H9 (cell line): ENCODE data around the gene NKAIN2. TPM values are rescaled to one million over a fixed set of nuclear protein-coding genes. Genes with fewer than 3 reads are reported as not detected.

ENCODE experiments used
- DNase-seq: peaks from one replicate; pipeline ENCODE4 v3.0.0-alpha.2; 2017
- H2AFZ ChIP-seq: one replicate; pipeline ENCODE4 v1.6.1; 2013; ENCODE audit warnings: mild to moderate bottlenecking, low read length, control low read depth, moderate library complexity
- H2AK5ac ChIP-seq: 2 replicates; pipeline ENCODE4 v1.6.1; 2013; ENCODE audit warnings: low read length, control low read depth, mixed read lengths; ENCODE audit not compliant: insufficient read length
- H2BK120ac ChIP-seq: one replicate; pipeline ENCODE4 v1.6.1; 2013; ENCODE audit warnings: low read depth, mild to moderate bottlenecking, low read length, control low read depth, inconsistent platforms; ENCODE audit not compliant: poor library complexity, severe bottlenecking
- H2BK12ac ChIP-seq: 2 replicates; pipeline ENCODE4 v1.6.1; 2013; ENCODE audit warnings: low read length, control low read depth, mixed read lengths, low read depth; ENCODE audit not compliant: insufficient read length
- H2BK15ac ChIP-seq: 2 replicates; pipeline ENCODE4 v1.6.1; 2013; ENCODE audit warnings: low read depth, low read length, control low read depth
- H2BK20ac ChIP-seq: one replicate; pipeline ENCODE4 v1.6.1; 2013; ENCODE audit warnings: low read depth, mild to moderate bottlenecking, low read length, control low read depth, inconsistent platforms; ENCODE audit not compliant: poor library complexity, severe bottlenecking
- H2BK5ac ChIP-seq: 2 replicates; pipeline ENCODE4 v1.6.1; 2013; ENCODE audit warnings: low read length, control low read depth, mixed read lengths; ENCODE audit not compliant: insufficient read length
- H3K14ac ChIP-seq: 2 replicates; pipeline ENCODE4 v1.6.1; 2013; ENCODE audit warnings: low read length, control low read depth; ENCODE audit not compliant: insufficient read depth
- H3K18ac ChIP-seq: 2 replicates; pipeline ENCODE4 v1.6.1; 2013; ENCODE audit warnings: low read depth, mild to moderate bottlenecking, mixed read lengths, low read length, control low read depth; ENCODE audit not compliant: insufficient read length
- H3K23ac ChIP-seq: 2 replicates; pipeline ENCODE4 v1.6.1; 2013; ENCODE audit warnings: low read length, control low read depth, mixed read lengths, low read depth; ENCODE audit not compliant: insufficient read length
- H3K23me2 ChIP-seq: 2 replicates; pipeline ENCODE4 v1.6.1; 2013; ENCODE audit warnings: low read depth, mild to moderate bottlenecking, mixed read lengths, low read length, control low read depth; ENCODE audit not compliant: insufficient read length, poor library complexity, severe bottlenecking
- H3K27ac ChIP-seq: 2 replicates; pipeline ENCODE4 v1.5.1; 2013; ENCODE audit warnings: low read length, control low read depth, mixed read lengths, low read depth; ENCODE audit not compliant: insufficient read length
- H3K27me3 ChIP-seq: 2 replicates; pipeline ENCODE4 v1.6.1; 2013; ENCODE audit warnings: low read length, control low read depth, inconsistent platforms; ENCODE audit not compliant: insufficient read depth
- H3K4ac ChIP-seq: 2 replicates; pipeline ENCODE4 v1.6.1; 2013; ENCODE audit warnings: low read depth, mild to moderate bottlenecking, control low read depth, inconsistent platforms, low read length, moderate library complexity
- H3K4me1 ChIP-seq: 2 replicates; pipeline ENCODE4 v1.6.1; 2013; ENCODE audit warnings: low read length, control low read depth, inconsistent platforms; ENCODE audit not compliant: insufficient read depth
- H3K4me2 ChIP-seq: 2 replicates; pipeline ENCODE4 v1.6.1; 2013; ENCODE audit warnings: low read length, control low read depth, mixed read lengths; ENCODE audit not compliant: insufficient read length, insufficient read depth
- H3K56ac ChIP-seq: 2 replicates; pipeline ENCODE4 v1.6.1; 2013; ENCODE audit warnings: low read depth, mild to moderate bottlenecking, mixed read lengths, low read length, control low read depth; ENCODE audit not compliant: insufficient read length
- H3K79me1 ChIP-seq: 2 replicates; pipeline ENCODE4 v1.6.1; 2013; ENCODE audit warnings: low read depth, mild to moderate bottlenecking, moderate library complexity, low read length, control low read depth, inconsistent platforms; ENCODE audit not compliant: insufficient read depth, poor library complexity, severe bottlenecking
- H3K79me2 ChIP-seq: 2 replicates; pipeline ENCODE4 v1.6.1; 2013; ENCODE audit warnings: low read length, control low read depth, inconsistent platforms; ENCODE audit not compliant: insufficient read depth
- H3K9ac ChIP-seq: 2 replicates; pipeline ENCODE4 v1.6.1; 2013; ENCODE audit warnings: low read length, control low read depth, mixed read lengths; ENCODE audit not compliant: insufficient read length; ENCODE audit errors: extremely low read depth
- H3K9me3 ChIP-seq: one replicate; pipeline ENCODE4 v1.6.1; 2013; ENCODE audit warnings: low read depth, low read length, inconsistent platforms; ENCODE audit not compliant: control insufficient read depth
- H3T11ph ChIP-seq: one replicate; pipeline ENCODE4 v1.6.1; 2013; ENCODE audit warnings: mild to moderate bottlenecking, low read length, control low read depth, inconsistent platforms
- H4K20me1 ChIP-seq: one replicate; pipeline ENCODE4 v1.6.1; 2013; ENCODE audit not compliant: control insufficient read depth, insufficient read length, insufficient read depth
- H4K5ac ChIP-seq: 2 replicates; pipeline ENCODE4 v1.6.1; 2013; ENCODE audit warnings: low read depth, mild to moderate bottlenecking, mixed read lengths, low read length, control low read depth; ENCODE audit not compliant: insufficient read length
- H4K8ac ChIP-seq: replicated peaks from 2 replicates; pipeline ENCODE4 v1.6.1; 2013; ENCODE audit warnings: low read length, control low read depth, mixed read lengths, low read depth; ENCODE audit not compliant: insufficient read length
- H4K91ac ChIP-seq: 2 replicates; pipeline ENCODE4 v1.6.1; 2013; ENCODE audit warnings: low read depth, mild to moderate bottlenecking, moderate library complexity, mixed read lengths, low read length, control low read depth; ENCODE audit not compliant: insufficient read length
- H3K27ac Mint-ChIP-seq, 3 experiments: 2 replicates in 2 of 3; 3 replicates in 1 of 3; pipeline ENCODE4 v1.8.0; 2020 to 2021; ENCODE audit warnings: mixed read lengths in 3 of 3, mild to moderate bottlenecking in 1 of 3, moderate library complexity in 1 of 3
- H3K27me3 Mint-ChIP-seq: 2 replicates; pipeline ENCODE4 v1.8.0; 2021; ENCODE audit warnings: low read depth, mild to moderate bottlenecking, moderate library complexity, mixed read lengths
- H3K36me3 Mint-ChIP-seq, 3 experiments: 2 replicates in 2 of 3; 3 replicates in 1 of 3; pipeline ENCODE4 v1.8.0; 2020 to 2021; ENCODE audit warnings: low read depth in 3 of 3, mixed read lengths in 3 of 3; ENCODE audit not compliant: insufficient read depth in 1 of 3
- H3K4me1 Mint-ChIP-seq, 2 experiments: 2 replicates each; pipeline ENCODE4 v1.8.0; 2020; ENCODE audit warnings: mixed read lengths in 2 of 2
- H3K4me3 Mint-ChIP-seq, 2 experiments: 2 replicates in 1 of 2; 3 replicates in 1 of 2; pipeline ENCODE4 v1.8.0; 2020 to 2021; ENCODE audit warnings: mild to moderate bottlenecking in 2 of 2, mixed read lengths in 2 of 2, moderate library complexity in 1 of 2
- H3K9me3 Mint-ChIP-seq, 2 experiments: 2 replicates in 1 of 2; 3 replicates in 1 of 2; pipeline ENCODE4 v1.8.0; 2020; ENCODE audit warnings: mild to moderate bottlenecking in 2 of 2, mixed read lengths in 2 of 2, moderate library complexity in 1 of 2
- CTCF ChIP-seq: fragments of 200-600 bp; sonication (generic); conservative IDR thresholded peaks from 3 replicates; pipeline ENCODE4 v1.8.0; 2021; ENCODE audit warnings: antibody characterized with exemption, mild to moderate bottlenecking
- WGBS: extraction: QIAGEN DNeasy Blood & Tissue Kit; methylation state at CpG from one replicate; pipeline ENCODE4 v1.1.7; 2013; ENCODE audit warnings: missing lambda C conversion rate, low lambda C conversion rate, mixed read lengths; ENCODE audit not compliant: insufficient read length; ENCODE audit errors: extremely low coverage; 5-methylcytosine and 5-hydroxymethylcytosine counted together
- total RNA-seq: library from RNA; stranded (reverse); gene quantifications from 2 replicates; pipeline ENCODE4 v1.2.1, GENCODE V29; 2021

The NKAIN2 gene
- total RNA-seq, 1 experiment from 2014 or later: 0.17 TPM

- Histone ChIP-seq H2AK5ac (no peak overlapping the region), H2BK12ac (no peak overlapping the region), H2BK15ac (no peak overlapping the region), H4K91ac (no peak overlapping the region), H2AFZ (no peak overlapping the region), H4K8ac (no peak overlapping the region), H3K4ac (no peak overlapping the region), H2BK120ac (no peak overlapping the region), H3K9ac (no peak overlapping the region), H3K27ac (no peak overlapping the region), H3K18ac (no peak overlapping the region), H4K20me1 (no peaks in the 10 kb centered on the region), H2BK20ac (no peak overlapping the region), H3K23me2 (no peaks in the 10 kb centered on the region), H2BK5ac (no peak overlapping the region), H3K79me2 (no peaks in the 10 kb centered on the region), H3K14ac (no peak overlapping the region), H3K9me3 (no peaks in the 10 kb centered on the region), H3K4me1 (no peaks in the 10 kb centered on the region), H3K56ac (no peak overlapping the region), H3K27me3 (no peaks in the 10 kb centered on the region), H3K4me2 (no peak overlapping the region), H3K23ac (no peak overlapping the region), H4K5ac (no peak overlapping the region), H3T11ph (no peak overlapping the region), H3K79me1 (no peaks in the 10 kb centered on the region)
- WGBS: no CpG with 5 or more reads among the region's 2 CpGs
- no peak overlapping the region for H3K4me3 Mint-ChIP-seq
- no peaks in the 10 kb centered on the region for H3K4me1 Mint-ChIP-seq
- DNase-seq: no peak
- H3K27ac Mint-ChIP-seq: no peak overlapping the region
- no peaks in the 10 kb centered on the region for H3K36me3 Mint-ChIP-seq
- TF ChIP-seq CTCF: no peak
- no peaks in the 10 kb centered on the region for H3K27me3 Mint-ChIP-seq
- no peaks in the 10 kb centered on the region for H3K9me3 Mint-ChIP-seq
These were observed 186.7 kb downstream of the NKAIN2 start for GRCh38 chr6:123990376-123990775.
